Endothelial cell of umbilical vein (primary cell): Measurements from ENCODE around the gene KCNN1. TPM values are rescaled to one million over a fixed set of nuclear protein-coding genes. Genes with fewer than 3 reads are reported as not detected.

ENCODE experiments used
- BruUV-seq: library from RNA; stranded (reverse); fragments of 400-500 nt; replicated peaks from 2 replicates; lab custom pipeline; 2021; lab: Mats Ljungman, UMichigan
- CTCF ChIA-PET: fragments of 300-600, 350-600 bp; sonication (Branson Sonifier 250); formaldehyde crosslinking; loops from one replicate; lab custom pipeline; 2021; ENCODE audit warnings: antibody characterized with exemption, inconsistent platforms; lab: Charles Lee
- POLR2A ChIA-PET: fragments of 300-600, 350-600 bp; sonication (Branson Sonifier 250); formaldehyde crosslinking; loops from one replicate; lab custom pipeline; 2021; ENCODE audit warnings: antibody characterized with exemption, inconsistent platforms; lab: Charles Lee
- DNase-seq: peaks from one replicate; pipeline ENCODE4 v3.0.0-alpha.2; 2011; ENCODE audit warnings: low read depth, low spot score
- FAIRE-seq: peaks from 2 replicates; lab custom pipeline; 2011; peaks lifted over from hg19 to GRCh38; lab: Jason Lieb, UNC
- H2AFZ ChIP-seq: 2 replicates; pipeline ENCODE4 v1.6.0; 2012; ENCODE audit warnings: low read depth, low read length, control low read depth, inconsistent platforms
- H3K27ac ChIP-seq: 2 replicates; pipeline ENCODE4 v1.5.1; 2011; ENCODE audit warnings: low read depth, mild to moderate bottlenecking, control low read depth, low read length, moderate library complexity; ENCODE audit not compliant: insufficient read depth
- H3K27me3 ChIP-seq, 2 experiments: 2 replicates each; pipeline versions ENCODE4 v1.6.0 to v1.6.1; 2011; ENCODE audit warnings: low read length in 2 of 2, mixed read lengths in 1 of 2; ENCODE audit not compliant: control insufficient read depth in 2 of 2, insufficient read depth in 2 of 2
- H3K36me3 ChIP-seq, 2 experiments: 2 replicates in 1 of 2; 3 replicates in 1 of 2; pipeline ENCODE4 v1.5.1; 2011; ENCODE audit warnings: low read length in 2 of 2, mild to moderate bottlenecking in 1 of 2, moderate library complexity in 1 of 2; ENCODE audit not compliant: control insufficient read depth in 2 of 2, insufficient read depth in 2 of 2; ENCODE audit errors: extremely low read depth in 1 of 2
- H3K4me1 ChIP-seq: 3 replicates; pipeline ENCODE4 v1.5.1; 2011; ENCODE audit warnings: mild to moderate bottlenecking, low read length; ENCODE audit not compliant: control insufficient read depth, insufficient read depth; ENCODE audit errors: extremely low read depth
- H3K4me2 ChIP-seq: 2 replicates; pipeline ENCODE4 v1.6.1; 2011; ENCODE audit warnings: low read length, control low read depth, mixed read lengths; ENCODE audit not compliant: insufficient read depth
- H3K4me3 ChIP-seq, 3 experiments: fragments of 200-600 bp in 1 of 3; sonication (generic), shearing (Covaris generic) in 1 of 3; replicated peaks in 1 of 3; 2 replicates each; pipeline ENCODE4 v1.5.1; 2011 to 2016; ENCODE audit warnings: control low read depth in 3 of 3, low read length in 3 of 3, mild to moderate bottlenecking in 2 of 3, inconsistent platforms in 1 of 3, low read depth in 1 of 3, moderate library complexity in 1 of 3; ENCODE audit not compliant: insufficient read depth in 1 of 3
- H3K79me2 ChIP-seq: 2 replicates; pipeline ENCODE4 v1.6.0; 2012; ENCODE audit warnings: low read length, inconsistent platforms; ENCODE audit not compliant: control insufficient read depth, insufficient read depth
- H3K9ac ChIP-seq: replicated peaks from 2 replicates; pipeline ENCODE3; 2011; ENCODE audit warnings: low read length, control low read depth; ENCODE audit not compliant: insufficient read depth; ENCODE audit errors: extremely low read depth
- H3K9me1 ChIP-seq: replicated peaks from 3 replicates; pipeline ENCODE4 v1.6.0; 2011; ENCODE audit warnings: mild to moderate bottlenecking, low read length; ENCODE audit not compliant: control insufficient read depth, insufficient read depth; ENCODE audit errors: extremely low read depth
- H3K9me3 ChIP-seq: replicated peaks from 2 replicates; pipeline ENCODE4 v1.5.1; 2012; ENCODE audit warnings: low read length, inconsistent platforms; ENCODE audit not compliant: control insufficient read depth, insufficient read depth
- H4K20me1 ChIP-seq: replicated peaks from 2 replicates; pipeline ENCODE3; 2011; ENCODE audit warnings: mild to moderate bottlenecking, low read length; ENCODE audit not compliant: control insufficient read depth, insufficient read depth; ENCODE audit errors: extremely low read depth
- EZH2 ChIP-seq: IDR thresholded peaks from 2 replicates; pipeline ENCODE4 v1.6.1; 2012; ENCODE audit warnings: borderline replicate concordance, low read depth, mild to moderate bottlenecking, moderate library complexity, low read length, inconsistent platforms; ENCODE audit not compliant: severe bottlenecking
- FOS ChIP-seq: IDR thresholded peaks from 2 replicates; pipeline ENCODE4 v1.6.1; 2011; ENCODE audit warnings: mild to moderate bottlenecking, low read length, moderate library complexity, borderline replicate concordance; ENCODE audit not compliant: insufficient read depth
- GATA2 ChIP-seq: IDR thresholded peaks from 2 replicates; pipeline ENCODE4 v1.7.0; 2011; ENCODE audit warnings: low read depth, mild to moderate bottlenecking, moderate library complexity, mixed read lengths, low read length; ENCODE audit not compliant: insufficient read length, insufficient read depth
- JUN ChIP-seq: IDR thresholded peaks from 2 replicates; pipeline ENCODE4 v1.6.1; 2011; ENCODE audit warnings: borderline replicate concordance, low read depth; ENCODE audit not compliant: insufficient read length, insufficient read depth
- MYC ChIP-seq: IDR thresholded peaks from one replicate; pipeline ENCODE4 v1.6.1; 2011; ENCODE audit warnings: mild to moderate bottlenecking, low read depth, low read length
- POLR2A ChIP-seq: IDR thresholded peaks from 2 replicates; pipeline ENCODE4 v1.6.1; 2012; ENCODE audit warnings: low read depth, mild to moderate bottlenecking, control low read depth, low read length
- POLR2AphosphoS5 ChIP-seq: IDR thresholded peaks from 2 replicates; pipeline ENCODE4 v1.6.1; 2012; ENCODE audit warnings: low read depth, mild to moderate bottlenecking, control low read depth, low read length, moderate library complexity; ENCODE audit not compliant: insufficient read depth
- dilution Hi-C: fragments of 300-500 bp; cut with MboI; formaldehyde crosslinking; loops from one replicate; pipeline ENCODE4 v1.15.0; 2019; ENCODE audit warnings: low sequenced_read_pairs; ENCODE audit not compliant: extremely low pct_ligation_motif_present
- intact Hi-C: fragments of 100-400 bp; cut with micrococcal nuclease; formaldehyde crosslinking; loops from one replicate; pipeline ENCODE4 v1.10.0; 2022
- polyA plus RNA-seq, 4 experiments: library from polyadenylated mRNA; depleted of rRNA in 3 of 4; stranded (reverse) in 3 of 4; unstranded in 1 of 4; fragments of >200 nt; gene quantifications; 2 replicates each; pipeline versions ENCODE4 v1.2.1 to v1.2.3, GENCODE V29; 2011 to 2012; ENCODE audit warnings: missing spikeins in 1 of 4
- total RNA-seq: library from RNA; stranded (reverse); gene quantifications from 2 replicates; pipeline ENCODE4 v1.2.3, GENCODE V29; 2021
- TF ChIP-seq, protein P1 (sequence below): IDR thresholded peaks from 2 replicates; pipeline ENCODE4 v1.6.1; 2011; ENCODE audit not compliant: insufficient read depth, insufficient read length
- TF ChIP-seq, protein P2 (sequence below), 2 donors: IDR thresholded peaks; 1 replicate in 1 of 2; 2 replicates in 1 of 2; pipeline ENCODE4 v1.5.1; 2011; ENCODE audit warnings: low read length in 2 of 2, mild to moderate bottlenecking in 2 of 2, moderate library complexity in 2 of 2, control low read depth in 1 of 2, inconsistent platforms in 1 of 2, low read depth in 1 of 2; ENCODE audit not compliant: insufficient read depth in 1 of 2; ENCODE audit errors: extremely low read depth in 1 of 2

KCNN1 gene
- total and polyA plus RNA-seq, 2 donors (not counting 3 experiments of a cell fraction or from before 2014, with no cell fraction given) = 0.18 to 0.80 TPM

DNA sequence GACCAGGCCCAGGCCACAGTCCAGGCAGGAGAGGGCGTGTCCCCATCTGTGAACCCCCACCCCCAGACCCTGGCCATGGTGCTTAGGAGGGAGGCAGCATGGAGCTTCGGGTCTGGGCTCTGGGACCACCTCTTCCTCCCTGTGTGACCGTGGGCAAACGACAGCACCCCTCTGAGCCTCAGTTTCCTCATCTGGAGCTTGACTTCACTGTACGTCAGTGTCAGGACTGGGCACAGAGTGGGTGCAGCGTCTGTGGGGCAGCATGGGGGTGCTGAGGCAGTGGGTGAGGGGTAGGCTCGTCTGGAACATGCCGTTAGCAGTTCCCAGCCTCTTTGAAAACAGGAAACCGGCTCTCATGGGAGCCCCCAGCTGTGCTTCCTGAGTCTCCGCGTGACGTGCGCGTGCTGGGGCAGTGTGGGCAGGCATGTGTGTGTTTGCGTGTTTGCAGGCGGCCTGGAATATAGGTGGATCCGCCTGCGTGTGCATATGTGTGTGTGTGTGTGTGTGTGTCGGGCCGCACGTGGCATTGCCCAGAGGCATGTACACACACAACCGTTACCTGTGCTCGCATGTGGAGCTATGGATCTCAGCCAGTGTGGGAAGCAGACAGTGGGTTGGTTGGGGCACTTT, 56.8 kb downstream of the KCNN1 start:
- peak; percentile 94 for FAIRE-seq
- peak; percentile 97 for DNase-seq
- BruUV-seq = no TSS peak
- peaks cover 39% of the 10 kb centered on the region for H3K4me1 ChIP-seq
- peak overlapping the region; percentile 4 for H3K4me2 ChIP-seq
- TF ChIP-seq JUN (no peak), POLR2AphosphoS5 (peak; percentile 88), GATA2 (no peak), POLR2A (peak; percentile 35), EZH2 (no peak), MYC (peak; percentile 70), FOS (no peak)
- TF ChIP-seq, protein P1, sequence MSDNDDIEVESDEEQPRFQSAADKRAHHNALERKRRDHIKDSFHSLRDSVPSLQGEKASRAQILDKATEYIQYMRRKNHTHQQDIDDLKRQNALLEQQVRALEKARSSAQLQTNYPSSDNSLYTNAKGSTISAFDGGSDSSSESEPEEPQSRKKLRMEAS = peak; percentile 90
- TF ChIP-seq, protein P2, sequence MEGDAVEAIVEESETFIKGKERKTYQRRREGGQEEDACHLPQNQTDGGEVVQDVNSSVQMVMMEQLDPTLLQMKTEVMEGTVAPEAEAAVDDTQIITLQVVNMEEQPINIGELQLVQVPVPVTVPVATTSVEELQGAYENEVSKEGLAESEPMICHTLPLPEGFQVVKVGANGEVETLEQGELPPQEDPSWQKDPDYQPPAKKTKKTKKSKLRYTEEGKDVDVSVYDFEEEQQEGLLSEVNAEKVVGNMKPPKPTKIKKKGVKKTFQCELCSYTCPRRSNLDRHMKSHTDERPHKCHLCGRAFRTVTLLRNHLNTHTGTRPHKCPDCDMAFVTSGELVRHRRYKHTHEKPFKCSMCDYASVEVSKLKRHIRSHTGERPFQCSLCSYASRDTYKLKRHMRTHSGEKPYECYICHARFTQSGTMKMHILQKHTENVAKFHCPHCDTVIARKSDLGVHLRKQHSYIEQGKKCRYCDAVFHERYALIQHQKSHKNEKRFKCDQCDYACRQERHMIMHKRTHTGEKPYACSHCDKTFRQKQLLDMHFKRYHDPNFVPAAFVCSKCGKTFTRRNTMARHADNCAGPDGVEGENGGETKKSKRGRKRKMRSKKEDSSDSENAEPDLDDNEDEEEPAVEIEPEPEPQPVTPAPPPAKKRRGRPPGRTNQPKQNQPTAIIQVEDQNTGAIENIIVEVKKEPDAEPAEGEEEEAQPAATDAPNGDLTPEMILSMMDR (IDR thresholded peaks at IDR 0.05; ENCODE audit: extremely low read depth in 1 of 2, insufficient read depth in 1 of 2, low read depth in 1 of 2, low read length in 2 of 2) = no peak
- H3K36me3 ChIP-seq = no peaks in the 10 kb centered on the region
- H4K20me1 ChIP-seq = no peaks in the 10 kb centered on the region
- dilution Hi-C loops = no loop called here
- ChIA-PET CTCF (interaction anchor here (0.6 to 1.8 kb wide), 5 partner anchors 16 to 545 kb away, joined by 3 to 6 read pairs (median 4); partner anchors contain the start of gene ARRDC2), POLR2A (no interaction called here)
- peak overlapping the region; percentile 94 for H3K27ac ChIP-seq
- intact Hi-C loops = loop anchor here (5.0 kb wide), 1 partner anchor 34 kb away; no protein-coding TSS in a partner anchor
- H3K9ac ChIP-seq = peak overlapping the region; percentile 66
- H3K9me3 ChIP-seq = no peaks in the 10 kb centered on the region
- H3K4me3 ChIP-seq = no peak overlapping the region
- H3K79me2 ChIP-seq = no peaks in the 10 kb centered on the region
- H3K27me3 ChIP-seq = no peaks in the 10 kb centered on the region
- H3K9me1 ChIP-seq = no peaks in the 10 kb centered on the region
- H2AFZ ChIP-seq = peak overlapping the region; percentile 24
